ENCODE measurements around the gene ARPC1A. TPM values are rescaled to one million over a fixed set of nuclear protein-coding genes. Genes with fewer than 3 reads are reported as not detected.

The ARPC1A gene
- total and polyA plus RNA-seq, 8 donors, result 92.7 to 158 (median 107) TPM

- ATAC-seq, result no peak
- Histone ChIP-seq H3K9me3 (no peaks in the 10 kb centered on the region), H3K36me3 (peaks cover 0 to 98% of the 10 kb centered on the region in 2 donors), H3K4me1 (no peaks in the 10 kb centered on the region), H3K27me3 (no peaks in the 10 kb centered on the region), H3K4me3 (no peak overlapping the region), H3K27ac (no peak overlapping the region)
- TF ChIP-seq CTCF (IDR thresholded peaks at IDR 0.05), result no peak
- intact Hi-C loops (cut with DNase I), result no loop called here
- DNase-seq, result no peak
Observed at GRCh38 chr7:99363286-99363685, 37.6 kb downstream of the ARPC1A start.

- peak; percentile 46 to 55 for TF ChIP-seq CTCF (IDR thresholded peaks at IDR 0.05)
- intact Hi-C loops (cut with DNase I), result no loop called here
- no peaks in the 10 kb centered on the region for H3K27me3 ChIP-seq
- no peaks in the 10 kb centered on the region for H3K9me3 ChIP-seq
- H3K27ac ChIP-seq, result no peak overlapping the region
- H3K36me3 ChIP-seq, result peaks cover 0 to 82% of the 10 kb centered on the region in 2 donors
- DNase-seq (peak in 1 of 4 donors; percentile 89), ATAC-seq (peak; percentile 75)
- no peak overlapping the region for H3K4me3 ChIP-seq
- peaks cover 4 to 5% of the 10 kb centered on the region in 2 donors for H3K4me1 ChIP-seq
Observed at GRCh38 chr7:99365318-99366141, 39.8 kb downstream of the ARPC1A start.

- TF ChIP-seq CTCF (IDR thresholded peaks at IDR 0.05), result no peak
- DNase-seq (no peak), ATAC-seq (no peak)
- no peaks in the 10 kb centered on the region for H3K27me3 ChIP-seq
- peaks cover 5 to 6% of the 10 kb centered on the region in 2 donors for H3K4me1 ChIP-seq
- intact Hi-C loops (cut with DNase I), result no loop called here
- H3K9me3 ChIP-seq, result no peaks in the 10 kb centered on the region
- no peak overlapping the region for H3K27ac ChIP-seq
- H3K4me3 ChIP-seq, result no peak overlapping the region
- H3K36me3 ChIP-seq, result peaks cover 0 to 71% of the 10 kb centered on the region in 2 donors
Observed at GRCh38 chr7:99366646-99367045, 40.9 kb downstream of the ARPC1A start.

- DNase-seq (no peak), ATAC-seq (peak; percentile 71)
- Histone ChIP-seq H3K27ac (peak overlapping the region; percentile 48 to 60), H3K36me3 (peaks cover 0 to 49% of the 10 kb centered on the region in 2 donors), H3K9me3 (no peaks in the 10 kb centered on the region), H3K4me1 (peaks cover 8 to 25% of the 10 kb centered on the region in 2 donors), H3K4me3 (no peak overlapping the region), H3K27me3 (no peaks in the 10 kb centered on the region)
- intact Hi-C loops (cut with DNase I), result no loop called here
- no peak for TF ChIP-seq CTCF (IDR thresholded peaks at IDR 0.05)
Observed at GRCh38 chr7:99368750-99369389, 43.2 kb downstream of the ARPC1A start.

- Histone ChIP-seq H3K36me3 (peaks cover 0 to 38% of the 10 kb centered on the region in 2 donors), H3K9me3 (no peaks in the 10 kb centered on the region), H3K27ac (peak overlapping the region; percentile 48 to 60), H3K4me1 (peaks cover 8 to 27% of the 10 kb centered on the region in 2 donors), H3K27me3 (no peaks in the 10 kb centered on the region), H3K4me3 (no peak overlapping the region)
- DNase-seq (no peak), ATAC-seq (no peak)
- intact Hi-C loops (cut with DNase I), result no loop called here
- no peak for TF ChIP-seq CTCF (IDR thresholded peaks at IDR 0.05)
Observed at GRCh38 chr7:99369767-99370391, 44.2 kb downstream of the ARPC1A start.
